Gastroesophageal sphincter (tissue), 4 donors: Measurements from ENCODE around the gene RNF11. TPM values are rescaled to one million over a fixed set of nuclear protein-coding genes. Genes with fewer than 3 reads are reported as not detected.
"Not testable (repeated sequence)": the region's sequence is repeated elsewhere in the genome, so short reads cannot be mapped to it uniquely, and the experiment has no call there.

Experiments
- ATAC-seq: fragments of 150-250 bp; one replicate; pipeline ENCODE4 v1.9.1; 2016; ENCODE audit warnings: mild to moderate bottlenecking, moderate library complexity
- H3K27ac ChIP-seq, 4 donors: fragments of 200-600 bp; sonication (generic) in 3 of 4; 1 replicate in 3 of 4; 2 replicates in 1 of 4; pipeline ENCODE4 v1.5.1; 2016 to 2019
- H3K27me3 ChIP-seq: fragments of 200-600 bp; sonication (generic); one replicate; pipeline ENCODE4 v1.5.1; 2019
- H3K36me3 ChIP-seq, 2 donors: fragments of 200-600 bp; sonication (generic); one replicate each; pipeline ENCODE4 v1.5.1; 2019; ENCODE audit warnings: control low read depth in 1 of 2
- H3K4me1 ChIP-seq, 3 donors: fragments of 200-600 bp; sonication (generic); 1 replicate in 2 of 3; 2 replicates in 1 of 3; pipeline ENCODE4 v1.5.1; 2016 to 2019; ENCODE audit warnings: control low read depth in 2 of 3
- H3K4me3 ChIP-seq, 2 donors: fragments of 200-600 bp; sonication (generic); one replicate each; pipeline ENCODE4 v1.5.1; 2019; ENCODE audit warnings: mild to moderate bottlenecking in 1 of 2, moderate library complexity in 1 of 2
- H3K9me3 ChIP-seq, 3 donors: fragments of 200-600 bp; sonication (generic); one replicate each; pipeline ENCODE4 v1.5.1; 2017 to 2019; ENCODE audit warnings: control low read depth in 2 of 3
- CTCF ChIP-seq, 4 experiments: fragments of 200-600 bp in 2 of 4; fragments of 450-650 bp in 2 of 4; sonication (generic) in 1 of 4; IDR thresholded peaks; one replicate each; pipeline ENCODE4 v1.5.1; 2017 to 2019; ENCODE audit warnings: antibody characterized with exemption in 4 of 4, mild to moderate bottlenecking in 2 of 4, moderate library complexity in 2 of 4
- EP300 ChIP-seq: sonication (generic); formaldehyde crosslinking; IDR thresholded peaks from one replicate; pipeline ENCODE4 v1.6.1; 2017; ENCODE audit warnings: antibody characterized with exemption, mild to moderate bottlenecking
- POLR2A ChIP-seq, 2 donors: fragments of 450-650 bp; IDR thresholded peaks; one replicate each; pipeline ENCODE4 v1.6.1; 2017; ENCODE audit warnings: antibody characterized with exemption in 2 of 2, mild to moderate bottlenecking in 2 of 2, moderate library complexity in 1 of 2
- POLR2AphosphoS5 ChIP-seq: sonication (generic); formaldehyde crosslinking; IDR thresholded peaks from one replicate; pipeline ENCODE4 v1.6.1; 2017; ENCODE audit warnings: antibody characterized with exemption
- WGBS, 2 donors: methylation state at CpG; one replicate each; pipeline ENCODE4 v1.1.5; 2018; ENCODE audit warnings: low coverage in 1 of 2; 5-methylcytosine and 5-hydroxymethylcytosine counted together
- total RNA-seq, 4 donors: library from RNA; depleted of rRNA; stranded (reverse); fragments of >200 nt; gene quantifications; one replicate each; pipeline ENCODE4 v1.1.0, GENCODE V29; 2016

Gene RNF11
- total RNA-seq, 4 donors from 2014 or later: 96.7 to 156 (median 118) TPM

DNA sequence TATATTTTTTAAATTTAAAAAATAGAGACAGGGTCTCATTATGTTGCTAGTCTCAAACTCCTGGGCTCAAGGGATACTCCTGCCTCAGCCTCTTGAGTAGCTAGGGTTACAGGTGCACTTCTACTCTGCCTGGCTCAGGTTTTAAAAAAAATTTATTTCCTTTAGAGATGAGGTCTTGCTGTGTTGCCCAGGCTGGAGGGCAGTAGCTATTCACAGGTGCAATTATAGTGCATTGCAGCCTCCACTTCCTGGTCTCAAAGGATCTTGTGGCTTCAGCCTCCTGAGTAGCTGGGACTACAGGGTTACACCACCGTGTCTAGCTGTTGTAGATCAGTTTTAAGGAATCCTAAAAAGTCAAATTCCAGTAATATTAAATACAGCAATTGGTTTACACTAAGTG lies 5.0 kb downstream of the RNF11 start:
- no peaks in the 10 kb centered on the region for H3K27me3 ChIP-seq
- TF ChIP-seq CTCF (IDR thresholded peaks at IDR 0.05) (no peak), EP300 (no peak), POLR2A (IDR thresholded peaks at IDR 0.05) (no peak), POLR2AphosphoS5 (no peak)
- H3K4me3 ChIP-seq: no peak overlapping the region
- WGBS, 2 donors: 25 to 40% methylated on average over 1 of the region's 1 CpG
- peaks cover 0 to 70% (median 7%) of the 10 kb centered on the region in 3 donors for H3K4me1 ChIP-seq
- ATAC-seq: no peak
- no peak overlapping the region for H3K27ac ChIP-seq
- no peaks in the 10 kb centered on the region for H3K9me3 ChIP-seq
- H3K36me3 ChIP-seq: no peaks in the 10 kb centered on the region

DNA sequence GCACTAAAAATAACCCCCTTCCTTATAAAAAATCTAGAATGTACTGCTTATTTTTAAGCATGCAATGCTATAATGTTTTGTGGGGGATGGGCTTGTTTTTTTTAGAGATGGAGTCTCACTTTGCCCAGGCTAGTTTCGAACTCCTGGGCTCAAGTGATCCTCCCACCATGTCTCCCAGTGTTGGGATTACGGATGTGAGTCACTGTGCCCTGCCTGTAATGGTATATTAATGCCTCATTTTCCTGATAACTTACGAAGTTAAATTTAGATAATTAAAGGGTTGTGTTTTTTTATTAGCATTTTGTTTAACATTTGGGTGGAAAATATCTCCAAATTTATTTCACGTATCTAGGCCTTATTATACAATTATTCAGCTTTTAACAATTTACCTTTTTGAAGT lies 6.5 kb downstream of the RNF11 start:
- Histone ChIP-seq H3K4me3 (no peak overlapping the region), H3K36me3 (no peaks in the 10 kb centered on the region), H3K27me3 (no peaks in the 10 kb centered on the region), H3K4me1 (peaks cover 0 to 82% (median 9%) of the 10 kb centered on the region in 3 donors), H3K27ac (no peak overlapping the region), H3K9me3 (no peaks in the 10 kb centered on the region)
- 46 to 68% methylated on average over 4 of the region's 4 CpGs for WGBS, 2 donors
- TF ChIP-seq CTCF (IDR thresholded peaks at IDR 0.05) (no peak), POLR2AphosphoS5 (no peak), EP300 (no peak), POLR2A (IDR thresholded peaks at IDR 0.05) (no peak)
- ATAC-seq: no peak

DNA sequence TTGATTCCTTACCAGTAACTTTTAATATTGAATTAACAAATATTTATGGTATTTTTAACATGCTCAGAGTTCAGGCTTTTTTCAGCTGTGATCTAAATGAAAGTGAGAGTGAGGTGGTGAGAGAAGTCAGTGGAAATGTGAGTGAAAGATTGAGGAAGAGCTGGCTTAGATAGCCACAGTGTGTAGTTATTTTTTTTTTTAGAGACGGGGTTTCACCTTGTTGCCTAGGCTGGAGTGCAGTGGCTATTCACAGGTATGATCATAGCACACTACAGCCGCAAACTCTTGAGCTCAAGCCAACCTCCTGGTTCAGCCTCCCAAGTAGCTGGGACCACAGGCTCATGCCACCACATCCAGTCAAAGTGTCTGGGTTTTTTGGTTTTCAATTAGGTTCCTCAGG lies 10.9 kb downstream of the RNF11 start:
- no peaks in the 10 kb centered on the region for H3K9me3 ChIP-seq
- H3K4me3 ChIP-seq: no peak overlapping the region
- WGBS, 2 donors: 94 to 100% methylated on average over 2 of the region's 2 CpGs
- no peaks in the 10 kb centered on the region for H3K27me3 ChIP-seq
- ATAC-seq: no peak
- peaks cover 0 to 11% of the 10 kb centered on the region in 2 donors for H3K36me3 ChIP-seq
- H3K27ac ChIP-seq: no peak overlapping the region
- TF ChIP-seq EP300 (no peak), POLR2A (IDR thresholded peaks at IDR 0.05) (no peak), POLR2AphosphoS5 (no peak), CTCF (IDR thresholded peaks at IDR 0.05) (no peak)
- peaks cover 0 to 46% (median 3%) of the 10 kb centered on the region in 3 donors for H3K4me1 ChIP-seq

GRCh38 chr1:51247499-51247898 lies 11.4 kb downstream of the RNF11 start:
- no peaks in the 10 kb centered on the region for H3K9me3 ChIP-seq
- H3K4me1 ChIP-seq: peaks cover 0 to 42% (median 3%) of the 10 kb centered on the region in 3 donors
- H3K36me3 ChIP-seq: peaks cover 0 to 11% of the 10 kb centered on the region in 2 donors
- H3K27me3 ChIP-seq: no peaks in the 10 kb centered on the region
- no peak overlapping the region for H3K27ac ChIP-seq
- no peak for ATAC-seq
- WGBS, 2 donors: 78 to 81% methylated on average over 1 of the region's 1 CpG
- TF ChIP-seq EP300: no peak
- no peak for TF ChIP-seq POLR2AphosphoS5
- TF ChIP-seq CTCF (IDR thresholded peaks at IDR 0.05): no peak
- TF ChIP-seq POLR2A (IDR thresholded peaks at IDR 0.05): no peak
- H3K4me3 ChIP-seq: no peak overlapping the region

DNA sequence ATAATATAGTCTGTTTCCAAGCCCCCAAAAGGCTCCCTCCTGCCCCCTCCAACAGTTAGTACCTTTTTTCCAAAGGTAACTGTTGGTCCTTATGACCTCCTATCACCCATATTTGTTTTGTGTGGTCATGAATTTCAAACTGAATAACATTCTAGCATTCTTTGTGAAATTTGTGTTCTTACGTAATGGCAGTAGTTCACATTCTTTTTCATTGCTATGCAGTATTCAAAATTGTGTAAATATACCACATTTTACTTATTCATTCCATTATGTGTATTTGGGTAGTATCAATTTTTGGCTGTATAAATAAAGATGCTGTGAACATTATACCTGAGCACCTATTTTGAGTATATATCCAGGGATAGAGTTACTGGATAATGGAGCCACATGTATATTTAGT lies 13.4 kb downstream of the RNF11 start:
- Histone ChIP-seq H3K27me3 (no peaks in the 10 kb centered on the region), H3K4me1 (peaks cover 0 to 38% (median 3%) of the 10 kb centered on the region in 3 donors), H3K4me3 (no peak overlapping the region), H3K27ac (no peak overlapping the region), H3K36me3 (peaks cover 0 to 11% of the 10 kb centered on the region in 2 donors), H3K9me3 (no peaks in the 10 kb centered on the region)
- 85 to 95% methylated on average over 1 of the region's 1 CpG for WGBS, 2 donors
- TF ChIP-seq POLR2AphosphoS5: no peak
- TF ChIP-seq EP300: no peak
- no peak for TF ChIP-seq POLR2A (IDR thresholded peaks at IDR 0.05)
- TF ChIP-seq CTCF (IDR thresholded peaks at IDR 0.05): no peak
- ATAC-seq: no peak

- H3K4me3 ChIP-seq, H3K9me3 ChIP-seq, H3K27ac ChIP-seq, H3K27me3 ChIP-seq, ATAC-seq: not testable (repeated sequence)
- Histone ChIP-seq H3K36me3 (peaks cover 0 to 11% of the 10 kb centered on the region in 2 donors), H3K4me1 (peaks cover 0 to 50% (median 3%) of the 10 kb centered on the region in 3 donors)
- WGBS, 2 donors: 97 to 100% methylated on average over 2 to 5 of the region's 14 CpGs
Observed at GRCh38 chr1:51250729-51251128, 14.7 kb downstream of the RNF11 start.

- not testable (repeated sequence) for H3K9me3 ChIP-seq, ATAC-seq, H3K4me3 ChIP-seq, H3K27ac ChIP-seq, H3K27me3 ChIP-seq
- peaks cover 0 to 11% of the 10 kb centered on the region in 2 donors for H3K36me3 ChIP-seq
- H3K4me1 ChIP-seq: peaks cover 0 to 51% (median 3%) of the 10 kb centered on the region in 3 donors
- 61% methylated on average over 3 of the region's 20 CpGs; no CpG with 5 or more reads in 1 of the 2 donors for WGBS, 2 donors
Observed at GRCh38 chr1:51251165-51251564, 15.1 kb downstream of the RNF11 start.
